NCI-H1436 treated with DMSO at 0.1 percent for 48 hours (cell line): Measurements from ENCODE around the gene EHD4.

ENCODE experiments used
- DNase-seq: peaks from one replicate; lab custom pipeline; 2025; lab: John Stamatoyannopoulos, UW

The EHD4 gene

GRCh38 chr15:41994772-41995475, 22.6 kb upstream of the EHD4 start:
- DNase-seq: no peak

DNA sequence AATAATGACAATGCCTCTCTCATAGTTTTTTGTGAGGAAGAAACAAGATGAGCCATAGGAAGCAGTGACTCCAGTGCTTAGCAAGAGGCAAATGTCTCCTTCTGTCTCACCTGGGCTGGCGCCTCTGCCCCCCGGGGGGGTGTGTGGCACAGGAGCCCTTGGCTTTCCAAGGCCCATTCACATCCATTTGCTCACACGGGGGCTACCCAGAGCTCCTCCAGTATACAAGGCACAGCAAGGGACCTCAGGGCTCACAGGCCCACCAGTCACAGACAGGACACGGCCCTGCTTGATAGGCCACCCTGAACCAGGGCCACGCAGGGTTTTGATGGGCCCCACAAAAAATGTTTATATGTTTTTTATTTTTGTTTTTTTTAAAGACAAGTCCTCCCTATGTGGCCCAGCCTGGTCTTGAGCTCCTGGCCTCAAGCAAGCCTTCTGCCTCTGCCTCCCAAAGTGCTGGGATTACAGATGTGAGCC, 21.9 kb upstream of the EHD4 start:
- no peak for DNase-seq

DNA sequence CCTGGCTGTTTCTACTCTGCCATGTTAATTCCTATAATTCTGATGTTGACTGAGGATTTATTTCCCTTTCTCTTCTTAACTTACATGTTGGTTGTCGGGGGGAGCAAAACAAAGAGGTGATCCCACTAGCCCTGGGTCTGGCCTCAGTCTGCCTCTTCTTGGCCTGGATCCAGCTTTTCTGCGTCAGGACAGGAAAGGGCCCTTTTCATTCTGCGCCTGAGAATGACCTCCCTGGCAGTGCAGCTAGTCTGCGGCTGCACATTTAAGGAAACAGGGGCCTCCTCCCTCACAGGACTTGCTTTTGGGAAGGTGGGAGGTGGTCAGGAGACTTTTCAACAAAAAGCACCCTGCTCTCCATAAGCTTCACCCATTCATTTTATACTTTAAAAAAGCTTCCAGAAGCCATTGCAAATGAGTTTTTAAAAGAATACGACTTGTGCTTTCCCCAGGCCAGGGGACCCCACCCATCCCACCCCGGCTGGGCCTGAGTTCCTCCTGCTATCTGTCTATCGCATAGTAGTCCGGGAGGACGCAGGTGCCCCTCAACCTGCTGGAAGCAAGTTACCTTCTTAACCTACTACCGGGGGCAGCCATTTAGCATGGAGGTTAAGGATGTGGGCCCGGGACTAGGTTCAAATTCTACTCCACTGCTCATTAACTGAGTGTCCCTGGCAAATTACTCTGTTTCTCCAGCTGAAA, 21.3 kb upstream of the EHD4 start:
- no peak for DNase-seq

DNA sequence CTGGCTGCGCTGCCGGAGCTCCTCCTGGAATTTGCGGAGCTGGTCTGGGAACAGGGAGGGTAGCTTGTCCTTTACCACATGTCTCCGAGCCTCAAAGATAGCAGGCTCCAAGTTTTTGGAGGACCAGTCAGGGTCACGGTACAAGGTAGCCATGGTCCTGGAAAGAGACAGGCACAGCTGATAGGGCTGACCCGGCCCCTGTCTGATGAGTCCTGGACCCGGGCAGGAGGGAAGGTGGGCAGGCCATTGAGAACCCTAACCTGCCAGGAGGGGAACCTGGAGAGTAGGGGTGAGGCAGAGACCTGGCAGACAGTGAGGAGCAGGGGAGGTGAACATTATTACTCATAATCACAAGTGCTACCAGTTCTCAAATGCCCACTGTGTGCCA, 20.4 kb upstream of the EHD4 start:
- DNase-seq: no peak

DNA sequence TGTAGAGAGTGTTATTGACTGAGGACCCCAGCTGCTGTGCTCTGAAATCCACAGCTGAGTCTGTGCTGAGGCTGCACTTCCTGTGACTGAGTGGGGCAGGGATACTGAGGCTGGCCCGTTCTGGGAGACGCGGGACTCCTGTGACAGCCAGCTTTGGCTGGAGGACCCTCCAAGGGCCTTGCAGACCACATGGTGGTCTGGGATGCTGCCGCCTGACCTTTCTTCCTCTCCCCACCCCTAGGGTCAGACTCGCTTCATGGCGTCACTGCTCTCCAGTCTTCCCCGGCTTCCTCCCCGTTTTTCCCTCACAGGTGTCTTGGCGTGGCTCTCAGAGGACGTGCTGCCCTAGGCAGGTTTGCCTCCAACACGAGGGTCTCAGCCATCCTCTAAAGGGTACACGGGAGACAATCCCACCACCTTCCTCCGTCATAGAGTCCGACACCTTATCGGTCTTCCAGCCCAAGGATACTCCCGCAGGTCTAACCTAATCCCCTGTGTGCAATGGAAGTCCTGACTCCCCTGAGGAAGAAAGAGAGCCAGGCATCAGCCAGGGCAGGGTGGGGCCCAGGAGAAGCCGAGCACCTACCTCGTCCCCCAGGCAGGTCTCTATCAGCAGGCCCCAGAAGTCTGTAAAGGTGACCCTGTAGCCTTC, 19.9 kb upstream of the EHD4 start:
- DNase-seq: no peak

GRCh38 chr15:41990691-41991090, 18.3 kb upstream of the EHD4 start:
- DNase-seq: no peak

DNA sequence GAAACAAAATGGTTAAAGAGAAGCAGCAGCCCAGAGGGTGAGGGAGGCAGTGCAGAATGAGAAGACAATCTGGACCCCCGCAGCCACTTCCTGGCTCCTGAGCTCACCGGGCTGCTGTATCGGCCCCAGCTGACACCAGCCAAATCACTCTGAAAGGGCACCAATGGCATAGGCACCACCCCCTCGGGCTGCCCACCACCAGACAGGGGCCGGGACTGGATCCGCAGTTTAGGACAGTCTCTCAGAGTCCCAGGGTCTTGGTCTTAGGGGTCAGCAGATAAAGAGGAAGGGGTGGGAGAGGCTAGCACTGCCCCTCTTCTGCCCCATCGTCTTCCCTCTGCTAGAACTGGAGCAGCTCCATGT, 17.9 kb upstream of the EHD4 start:
- no peak for DNase-seq

GRCh38 chr15:41989573-41990242, 17.4 kb upstream of the EHD4 start:
- no peak for DNase-seq

DNA sequence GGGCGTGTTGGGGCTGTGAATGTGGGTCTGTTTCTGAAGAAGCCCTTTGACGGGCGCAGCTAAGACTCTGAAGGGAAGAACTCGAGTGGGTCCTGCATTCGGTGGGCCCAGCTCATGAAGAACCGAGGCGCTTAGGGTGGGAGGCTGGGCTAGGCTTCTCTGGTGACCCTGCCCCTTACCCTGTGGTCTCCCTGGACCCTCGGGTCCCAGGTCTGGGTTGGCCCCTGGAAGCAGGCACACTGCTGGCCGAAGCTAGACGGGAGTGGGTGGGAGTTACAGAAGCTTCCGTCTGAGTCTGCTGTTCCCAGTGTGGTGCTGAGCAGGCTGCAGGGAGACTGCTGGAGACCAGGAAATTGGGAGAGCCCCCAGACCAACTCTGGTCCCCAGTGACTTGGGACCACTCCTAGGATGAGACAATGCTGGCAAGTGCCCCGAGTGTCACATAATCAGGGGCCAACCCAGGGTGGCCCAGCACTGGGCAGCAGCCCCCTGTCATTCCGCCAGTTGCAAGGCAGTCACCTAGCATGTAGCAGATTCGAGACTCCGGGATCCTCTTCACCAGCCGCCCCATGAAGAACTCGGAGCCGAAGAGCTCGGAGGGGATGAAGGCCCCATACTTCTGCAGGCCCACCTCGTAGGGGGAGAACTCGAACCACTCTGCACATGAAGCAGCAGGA, 16.7 kb upstream of the EHD4 start:
- no peak for DNase-seq

- DNase-seq: no peak
Observed at GRCh38 chr15:41987925-41988275, 15.5 kb upstream of the EHD4 start.

- no peak for DNase-seq
Observed at GRCh38 chr15:41987246-41987924, 15.0 kb upstream of the EHD4 start.

- no peak for DNase-seq
Observed at GRCh38 chr15:41985236-41986160, 13.1 kb upstream of the EHD4 start.

- DNase-seq: no peak
Observed at GRCh38 chr15:41984622-41985021, 12.3 kb upstream of the EHD4 start.

DNA sequence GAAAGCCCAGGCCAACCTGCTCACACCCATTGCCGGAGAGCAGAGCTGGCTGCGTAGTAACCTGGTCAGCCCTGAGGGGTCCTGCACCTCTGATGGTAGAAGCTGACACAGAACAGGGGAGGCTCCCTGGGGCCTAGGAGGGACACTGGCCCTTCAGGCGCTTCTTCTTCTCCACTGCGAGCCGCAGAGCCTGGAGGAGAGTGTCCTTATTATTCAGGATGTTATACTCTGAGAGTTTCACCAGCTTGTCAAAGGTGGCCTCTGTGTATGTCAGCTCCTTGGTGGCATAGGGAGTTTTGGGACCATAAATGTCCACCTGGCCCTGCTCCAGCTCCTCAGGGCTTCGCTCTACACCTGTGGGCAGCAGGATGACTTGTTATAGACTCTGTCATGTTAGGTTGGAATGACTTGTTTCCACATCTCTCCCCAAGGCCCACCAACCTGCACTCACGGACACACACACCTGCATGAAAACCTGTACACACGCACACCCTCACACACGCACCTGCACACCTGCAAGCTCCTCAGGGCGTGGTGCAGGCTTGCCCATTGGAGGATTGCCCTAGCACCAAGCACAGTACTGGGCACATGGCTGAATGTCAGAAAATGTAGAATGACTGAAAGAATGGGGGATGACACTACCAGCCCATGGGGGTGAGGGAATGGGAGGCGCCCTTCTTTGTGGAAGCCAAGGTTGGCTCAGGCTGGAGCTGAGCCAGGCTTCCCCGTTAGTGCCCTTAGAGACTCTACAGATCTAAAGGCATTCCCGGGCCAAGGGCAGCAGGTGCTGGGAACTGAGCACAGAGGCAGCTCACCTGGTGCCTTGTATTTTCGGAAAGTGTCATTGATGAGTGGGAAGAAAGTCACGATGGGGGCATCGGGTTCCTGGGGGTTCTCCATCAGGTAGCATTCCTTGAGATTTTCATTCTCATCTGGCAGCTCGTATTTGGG, 11.5 kb upstream of the EHD4 start:
- DNase-seq: no peak

GRCh38 chr15:41983221-41983620, 10.9 kb upstream of the EHD4 start:
- no peak for DNase-seq

DNA sequence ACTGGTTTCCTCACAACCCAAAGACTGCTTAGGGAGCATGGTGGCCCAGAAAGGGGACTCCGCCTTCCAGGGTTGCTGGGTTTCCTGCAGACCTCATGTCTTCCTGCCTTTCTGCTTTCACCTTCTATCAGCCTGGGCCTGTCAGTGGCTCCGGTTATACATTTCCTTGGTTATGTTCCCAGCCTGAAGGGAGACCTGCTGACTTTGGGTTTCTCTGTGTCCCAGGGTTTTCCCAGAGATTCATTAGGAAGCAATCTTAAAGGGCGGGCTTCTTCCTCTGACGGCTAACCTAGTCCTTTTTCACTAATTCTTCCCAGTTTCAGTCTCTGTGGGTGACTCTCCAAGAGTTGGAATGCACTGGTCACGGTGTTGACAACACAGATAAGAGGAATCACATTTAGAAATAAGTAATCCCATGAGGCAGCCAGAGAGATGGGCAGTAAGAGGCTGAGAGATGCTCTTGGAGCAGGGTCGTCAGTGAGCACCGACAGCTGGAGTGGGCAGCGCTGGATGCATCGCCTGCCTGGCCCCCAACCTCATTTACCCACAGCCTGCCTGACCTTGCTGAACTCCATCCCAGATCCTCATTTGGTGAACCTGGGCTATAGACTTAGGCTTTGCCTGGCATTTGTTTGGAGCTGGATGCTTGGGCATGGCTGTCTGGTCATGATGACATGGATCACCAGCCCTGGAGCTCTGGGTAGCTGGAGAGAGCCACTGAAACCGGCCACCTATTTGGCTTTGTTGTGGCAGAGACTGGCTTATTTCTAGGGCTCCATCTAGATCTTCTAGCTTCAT, 10.0 kb upstream of the EHD4 start:
- no peak for DNase-seq

GRCh38 chr15:41981371-41982132, 9.2 kb upstream of the EHD4 start:
- no peak for DNase-seq
